Measurements from ENCODE around the gene LRRK1. TPM values are rescaled to one million over a fixed set of nuclear protein-coding genes. Genes with fewer than 3 reads are reported as not detected.

The LRRK1 gene
- total RNA-seq, 4 donors from 2014 or later = 17.0 to 46.3 (median 26.4) TPM

DNA sequence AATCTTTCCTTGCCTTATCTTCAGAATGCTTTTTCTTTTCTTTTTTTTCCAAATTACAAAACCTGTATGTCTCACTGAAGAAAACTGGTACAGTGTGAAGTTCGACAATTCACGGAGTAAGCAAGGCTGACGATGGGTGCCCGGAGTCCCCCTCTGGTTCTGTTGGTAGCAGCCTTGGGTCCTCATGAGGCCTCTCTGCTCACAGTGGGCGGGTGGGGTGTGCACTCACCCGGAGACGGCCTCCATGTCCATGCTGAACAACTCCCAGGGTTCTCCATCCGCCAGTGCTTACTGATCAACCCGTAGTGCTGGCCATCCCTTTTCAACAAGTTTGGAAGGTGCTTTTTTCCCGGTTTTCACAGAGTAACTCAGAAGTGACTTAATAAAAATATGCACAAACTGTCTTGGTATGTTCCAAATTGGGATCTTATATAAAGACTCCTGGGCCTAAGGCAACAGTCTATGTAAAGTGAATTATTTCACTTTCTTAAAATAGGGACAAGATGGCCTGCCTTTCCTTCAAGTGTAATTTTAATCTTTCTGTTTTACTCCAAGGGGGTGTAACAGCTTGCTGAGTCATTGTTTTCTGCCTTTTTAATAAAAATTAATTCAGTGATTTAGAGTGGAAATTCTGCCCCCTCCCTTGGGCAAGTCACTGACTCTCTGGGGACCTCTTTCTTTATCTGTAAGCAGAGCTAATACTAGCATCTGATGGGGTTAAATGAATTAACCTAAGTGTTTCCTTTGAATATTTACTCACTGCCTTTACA lies 23.7 kb downstream of the LRRK1 start:
- Histone ChIP-seq H3K4me1 (peaks cover 19% of the 10 kb centered on the region), H3K27me3 (no peaks in the 10 kb centered on the region), H3K4me3 (no peak overlapping the region), H3K9me3 (no peaks in the 10 kb centered on the region), H3K36me3 (no peaks in the 10 kb centered on the region), H3K27ac (no peak overlapping the region)
- 89% methylated on average over 10 of the region's 10 CpGs for WGBS
- DNase-seq (ENCODE audit: low spot score in 2 of 2) = no peak
- TF ChIP-seq POLR2AphosphoS5 (IDR thresholded peaks at IDR 0.05) (no peak), POLR2A (IDR thresholded peaks at IDR 0.05) (no peak), EP300 (IDR thresholded peaks at IDR 0.05) (no peak), CTCF (IDR thresholded peaks at IDR 0.05) (no peak)

DNA sequence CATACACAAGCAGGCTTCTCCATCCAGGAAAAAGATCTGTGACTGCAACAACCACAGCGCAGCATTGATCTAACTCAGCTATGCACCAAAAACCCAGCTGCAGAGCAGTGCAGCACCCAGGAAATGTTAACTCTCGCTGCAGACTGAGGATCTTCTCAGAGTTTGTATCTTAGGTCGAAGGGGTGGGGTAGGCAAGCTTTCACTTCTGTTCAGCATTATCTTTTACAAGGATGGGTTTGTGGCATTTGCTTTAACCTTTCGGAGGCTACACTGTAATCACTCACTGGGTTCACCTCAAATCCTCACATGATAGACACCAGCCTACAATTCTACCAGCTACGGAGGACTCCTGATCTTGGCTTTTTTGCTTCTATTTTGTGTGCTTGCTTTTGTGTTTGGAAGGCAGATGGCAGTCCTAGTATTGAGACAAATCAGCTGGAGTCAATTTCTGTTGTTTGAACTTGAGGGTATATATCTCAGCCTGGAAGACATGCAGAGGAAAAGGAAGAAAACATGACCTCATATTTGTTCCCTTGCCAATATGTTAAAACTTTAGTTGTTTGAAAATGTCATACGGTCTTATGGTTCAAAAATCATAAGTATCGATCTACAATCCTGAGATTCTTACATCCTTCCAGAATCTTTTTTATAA lies 25.2 kb downstream of the LRRK1 start:
- H3K27me3 ChIP-seq = no peaks in the 10 kb centered on the region
- H3K4me1 ChIP-seq = peaks cover 19% of the 10 kb centered on the region
- H3K27ac ChIP-seq = no peak overlapping the region
- TF ChIP-seq CTCF (IDR thresholded peaks at IDR 0.05) (no peak), EP300 (IDR thresholded peaks at IDR 0.05) (no peak), POLR2AphosphoS5 (IDR thresholded peaks at IDR 0.05) (no peak), POLR2A (IDR thresholded peaks at IDR 0.05) (no peak)
- 53% methylated on average over 7 of the region's 7 CpGs for whole genome bisulfite sequencing
- H3K36me3 ChIP-seq = no peaks in the 10 kb centered on the region
- no peak overlapping the region for H3K4me3 ChIP-seq
- no peaks in the 10 kb centered on the region for H3K9me3 ChIP-seq
- DNase-seq (ENCODE audit: low spot score in 2 of 2) = no peak

- TF ChIP-seq POLR2A (IDR thresholded peaks at IDR 0.05) (no peak), EP300 (IDR thresholded peaks at IDR 0.05) (no peak), POLR2AphosphoS5 (IDR thresholded peaks at IDR 0.05) (no peak), CTCF (IDR thresholded peaks at IDR 0.05) (no peak)
- Histone ChIP-seq H3K9me3 (no peaks in the 10 kb centered on the region), H3K27ac (no peak overlapping the region), H3K36me3 (no peaks in the 10 kb centered on the region), H3K4me1 (peaks cover 19% of the 10 kb centered on the region), H3K4me3 (no peak overlapping the region), H3K27me3 (no peaks in the 10 kb centered on the region)
- WGBS = 71% methylated on average over 6 of the region's 6 CpGs
- DNase-seq (ENCODE audit: low spot score in 2 of 2) = no peak
Measured at GRCh38 chr15:100944986-100945385, 25.8 kb downstream of the LRRK1 start.

DNA sequence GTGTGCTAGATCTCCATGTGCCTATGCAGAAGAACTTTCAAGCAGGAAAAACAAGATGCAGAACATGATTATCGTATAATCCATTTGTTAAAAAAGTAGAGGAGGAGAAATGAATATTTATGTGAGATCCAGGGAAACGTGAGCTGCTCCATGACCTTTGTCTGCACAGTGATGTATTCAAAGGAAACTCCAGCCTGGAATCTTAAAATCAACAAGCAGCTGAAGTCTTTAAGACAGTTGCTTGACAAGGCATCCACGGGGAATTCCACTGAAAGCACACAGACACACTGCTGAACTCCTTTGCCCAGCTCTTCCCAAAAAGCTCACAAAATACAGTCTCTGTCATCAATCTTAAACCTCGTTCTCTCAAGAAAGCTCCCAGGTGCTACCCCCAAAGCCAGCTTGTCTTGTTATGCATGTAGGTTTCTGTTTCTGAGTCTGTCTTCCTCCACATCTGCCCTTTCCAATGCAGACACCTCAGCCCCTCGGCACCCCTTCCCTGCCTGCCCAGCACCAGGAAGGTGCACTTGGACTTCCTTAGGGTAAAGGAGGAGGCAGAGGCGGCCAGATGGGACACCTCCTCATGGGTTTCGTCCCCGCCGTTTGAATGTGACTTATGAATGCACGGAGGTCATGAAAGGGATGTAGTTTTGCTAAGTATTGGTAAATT lies 28.7 kb downstream of the LRRK1 start:
- 84% methylated on average over 10 of the region's 10 CpGs for WGBS
- H3K4me3 ChIP-seq = no peak overlapping the region
- H3K27ac ChIP-seq = no peak overlapping the region
- H3K4me1 ChIP-seq = peaks cover 15% of the 10 kb centered on the region
- DNase-seq (ENCODE audit: low spot score in 2 of 2) = no peak
- no peaks in the 10 kb centered on the region for H3K27me3 ChIP-seq
- H3K36me3 ChIP-seq = no peaks in the 10 kb centered on the region
- TF ChIP-seq POLR2AphosphoS5 (IDR thresholded peaks at IDR 0.05) = no peak
- TF ChIP-seq POLR2A (IDR thresholded peaks at IDR 0.05) = no peak
- no peaks in the 10 kb centered on the region for H3K9me3 ChIP-seq

- TF ChIP-seq POLR2A (IDR thresholded peaks at IDR 0.05) (no peak), CTCF (IDR thresholded peaks at IDR 0.05) (no peak), POLR2AphosphoS5 (IDR thresholded peaks at IDR 0.05) (no peak), EP300 (IDR thresholded peaks at IDR 0.05) (no peak)
Measured at GRCh38 chr15:100948430-100948762, 29.2 kb downstream of the LRRK1 start.

More at GRCh38 chr15:100948430-100948762, 29.2 kb downstream of the LRRK1 start:
- Histone ChIP-seq H3K27ac (no peak overlapping the region), H3K4me3 (no peak overlapping the region), H3K36me3 (no peaks in the 10 kb centered on the region), H3K27me3 (no peaks in the 10 kb centered on the region), H3K4me1 (peaks cover 10% of the 10 kb centered on the region), H3K9me3 (no peaks in the 10 kb centered on the region)
- DNase-seq (ENCODE audit: low spot score in 2 of 2) = no peak
- 94% methylated on average over 3 of the region's 3 CpGs for WGBS
